Naive B cell (primary cell): ENCODE results near the gene GCLC. TPM values are rescaled to one million over a fixed set of nuclear protein-coding genes. Genes with fewer than 3 reads are reported as not detected.
A peak's percentile ranks its signal among the peaks of the same experiment; 100 is the strongest.

ENCODE experiments used
- ATAC-seq, 2 donors: fragments of 150-1000 bp; cut with Tn5 transposase; 2 replicates each; pipeline ENCODE4 v1.10.0; 2021; ENCODE audit warnings: low read depth in 2 of 2, mild to moderate bottlenecking in 2 of 2, moderate library complexity in 2 of 2
- DNase-seq: peaks from one replicate; pipeline ENCODE4 v3.0.0; 2022
- H3K27ac Mint-ChIP-seq, 6 donors: one replicate each; pipeline ENCODE4 v1.8.0; 2020 to 2022; ENCODE audit warnings: mild to moderate bottlenecking in 6 of 6, mixed read lengths in 6 of 6, moderate library complexity in 5 of 6, inconsistent platforms in 2 of 6
- H3K27me3 Mint-ChIP-seq, 3 donors: one replicate each; pipeline ENCODE4 v1.8.0; 2021 to 2022; ENCODE audit warnings: mixed read lengths in 3 of 3, mild to moderate bottlenecking in 1 of 3
- H3K36me3 Mint-ChIP-seq, 2 donors: one replicate each; pipeline ENCODE4 v1.8.0; 2020 to 2022; ENCODE audit warnings: mixed read lengths in 2 of 2, inconsistent platforms in 1 of 2, mild to moderate bottlenecking in 1 of 2
- H3K4me1 Mint-ChIP-seq, 3 donors: one replicate each; pipeline ENCODE4 v1.8.0; 2020 to 2022; ENCODE audit warnings: mixed read lengths in 3 of 3, inconsistent platforms in 1 of 3, mild to moderate bottlenecking in 1 of 3, moderate library complexity in 1 of 3
- H3K4me3 Mint-ChIP-seq, 8 donors: one replicate each; pipeline ENCODE4 v1.8.0; 2020 to 2022; ENCODE audit warnings: mild to moderate bottlenecking in 8 of 8, mixed read lengths in 8 of 8, moderate library complexity in 8 of 8, inconsistent platforms in 2 of 8
- H3K9me3 Mint-ChIP-seq, 7 donors: one replicate each; pipeline ENCODE4 v1.8.0; 2020 to 2022; ENCODE audit warnings: mixed read lengths in 7 of 7, mild to moderate bottlenecking in 5 of 7, inconsistent platforms in 2 of 7, moderate library complexity in 1 of 7
- polyA plus RNA-seq, 6 donors: library from polyadenylated mRNA; unstranded; fragments of 300-500 nt; fragmentation: Illumina TruSeq; gene quantifications; one replicate each; pipeline ENCODE4 v1.2.3, GENCODE V29; 2021; ENCODE audit warnings: low read depth in 6 of 6

GCLC gene
- 10 to 100 TPM in 1 of 6 donors, 1 to 10 TPM in 5; 2.0 to 11.2 (median 8.6) TPM for polyA plus RNA-seq

DNA sequence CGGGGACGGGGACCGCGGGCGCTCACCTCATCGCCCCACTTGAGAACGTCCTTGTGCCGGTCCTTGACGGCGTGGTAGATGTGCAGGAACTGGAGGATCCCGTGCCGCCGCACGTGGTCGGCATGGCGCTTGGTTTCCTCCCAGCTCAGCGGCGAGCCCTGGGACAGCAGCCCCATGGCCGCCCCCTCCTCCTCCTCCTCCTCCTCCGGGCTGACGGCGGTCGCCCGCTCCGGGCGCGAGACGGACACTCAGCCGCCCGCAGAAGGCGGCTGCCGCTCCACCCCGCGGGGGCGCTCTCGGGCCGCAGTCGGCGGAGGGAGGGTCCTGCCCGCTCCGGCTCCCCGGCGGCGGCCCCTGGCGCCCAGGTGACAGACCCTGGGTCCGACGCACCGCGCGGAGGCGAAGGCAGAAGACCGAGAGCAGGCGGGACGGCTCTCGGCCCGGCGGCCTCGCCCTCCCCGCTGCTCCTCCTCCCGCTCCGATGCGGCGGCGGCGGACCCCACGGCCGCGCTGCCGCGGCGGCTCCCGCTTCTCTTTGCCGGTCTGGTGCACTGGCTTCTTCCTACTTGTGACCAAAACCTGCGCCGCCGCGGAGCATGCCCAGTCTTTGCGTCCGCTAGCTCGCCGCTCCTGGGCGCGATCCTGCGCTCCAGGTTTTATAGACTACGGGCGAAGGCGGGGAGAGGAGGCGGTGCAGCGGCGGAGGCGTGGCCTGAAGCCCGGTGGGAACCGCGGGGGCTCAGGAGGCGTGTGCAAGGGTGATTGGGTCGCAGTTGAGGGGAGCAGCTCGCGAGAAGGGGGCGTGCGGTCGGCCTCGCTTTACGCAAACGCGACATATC lies at the start of gene GCLC:
GCLC (minus strand) TSS at position 632 of the 839 bp plus-strand sequence; CDS start at position 176, 456 bp downstream.
- peak; percentile 87 for DNase-seq
- H3K27me3 Mint-ChIP-seq = no peaks in the 10 kb centered on the region
- H3K27ac Mint-ChIP-seq = peak within 1 kb of the TSS; percentile 88 to 96 (median 94)
- peak within 1 kb of the TSS; percentile 91 to 98 (median 97) for H3K4me3 Mint-ChIP-seq
- H3K36me3 Mint-ChIP-seq = no peaks in the 10 kb centered on the region
- peak; percentile 58 to 61 for ATAC-seq
- no peaks in the 10 kb centered on the region for H3K9me3 Mint-ChIP-seq
- peaks cover 35 to 60% (median 51%) of the 10 kb centered on the region in 3 donors for H3K4me1 Mint-ChIP-seq

DNA sequence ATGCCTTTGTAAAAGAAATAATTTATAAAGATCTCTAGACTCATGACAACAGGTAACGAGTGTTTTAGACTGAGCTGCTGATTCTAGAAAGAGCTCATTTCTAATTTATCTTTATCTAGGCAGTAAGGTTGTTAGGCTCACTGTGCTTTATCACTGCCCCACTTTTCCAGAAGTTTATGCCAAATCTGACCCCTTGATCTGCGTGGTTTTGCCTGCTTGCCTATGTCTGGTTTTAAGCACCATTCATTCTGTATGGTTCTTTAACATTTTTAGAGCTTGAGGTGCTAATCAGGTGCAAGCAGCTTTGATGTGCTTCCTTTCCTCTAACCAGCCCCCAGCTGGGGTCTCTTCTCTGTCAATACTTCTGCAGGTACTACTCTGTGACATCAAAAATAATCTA lies 49.7 kb upstream of the GCLC start:
- peaks cover 0 to 14% (median 0%) of the 10 kb centered on the region in 3 donors for H3K27me3 Mint-ChIP-seq
- H3K4me3 Mint-ChIP-seq = no peak overlapping the region

DNA sequence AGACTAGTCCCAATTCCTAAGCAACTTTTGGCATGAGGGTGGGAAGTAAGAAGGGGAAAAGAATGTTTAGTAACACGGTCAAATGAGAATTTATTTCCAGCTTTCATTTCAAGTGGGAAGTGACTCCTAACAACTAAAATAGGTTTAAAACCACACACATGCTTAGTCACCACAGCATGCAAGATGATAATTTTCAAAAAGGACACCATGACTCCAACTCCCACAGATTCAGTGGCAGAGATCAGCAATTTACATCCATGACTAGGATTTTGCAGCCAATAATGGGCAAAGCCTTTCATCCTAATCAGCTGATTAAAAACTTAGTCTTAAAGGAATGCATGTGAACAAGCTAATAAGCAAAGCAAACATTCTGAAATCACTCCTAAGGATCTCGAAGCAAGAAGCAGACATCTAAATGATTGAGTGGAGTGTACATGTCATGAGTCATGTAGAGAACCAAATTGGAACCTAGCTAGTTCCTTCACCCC lies 48.1 kb upstream of the GCLC start:
- ATAC-seq (no peak), DNase-seq (no peak)
- H3K27me3 Mint-ChIP-seq = peaks cover 0 to 18% (median 10%) of the 10 kb centered on the region in 3 donors
- H3K4me3 Mint-ChIP-seq = no peak overlapping the region
- H3K9me3 Mint-ChIP-seq = peaks cover 0 to 11% (median 0%) of the 10 kb centered on the region in 7 donors
- no peaks in the 10 kb centered on the region for H3K36me3 Mint-ChIP-seq
- no peaks in the 10 kb centered on the region for H3K4me1 Mint-ChIP-seq
- no peak overlapping the region for H3K27ac Mint-ChIP-seq

More for the DNA sequence above, 49.7 kb upstream of the GCLC start:
- Mint-ChIP-seq H3K9me3 (peaks cover 0 to 11% (median 3%) of the 10 kb centered on the region in 7 donors), H3K4me1 (no peaks in the 10 kb centered on the region), H3K36me3 (no peaks in the 10 kb centered on the region), H3K27ac (no peak overlapping the region)
- ATAC-seq (no peak), DNase-seq (no peak)

DNA sequence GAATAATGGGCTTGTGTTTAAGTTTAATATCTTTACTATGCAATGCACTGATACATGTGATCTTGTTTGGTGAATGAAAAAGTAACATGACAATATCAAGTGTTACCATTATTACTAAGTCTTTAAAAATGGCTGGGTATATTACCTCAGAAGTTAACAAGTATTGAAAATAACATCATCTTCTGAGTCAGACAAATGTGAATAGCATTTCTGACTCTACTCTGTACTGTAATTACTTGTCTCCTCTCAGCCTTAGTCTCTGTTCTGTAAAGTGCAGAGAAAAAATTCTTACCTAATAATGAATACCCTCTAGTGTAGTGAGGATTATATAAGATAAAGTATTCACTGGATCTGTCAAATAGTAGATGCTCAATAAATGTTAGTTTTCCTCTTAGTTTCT lies 47.0 kb upstream of the GCLC start:
- DNase-seq = no peak
- Mint-ChIP-seq H3K36me3 (no peaks in the 10 kb centered on the region), H3K9me3 (peaks cover 0 to 4% (median 0%) of the 10 kb centered on the region in 7 donors), H3K27ac (no peak overlapping the region), H3K27me3 (peaks cover 0 to 18% (median 10%) of the 10 kb centered on the region in 3 donors), H3K4me3 (no peak overlapping the region), H3K4me1 (no peaks in the 10 kb centered on the region)
- no peak for ATAC-seq

DNA sequence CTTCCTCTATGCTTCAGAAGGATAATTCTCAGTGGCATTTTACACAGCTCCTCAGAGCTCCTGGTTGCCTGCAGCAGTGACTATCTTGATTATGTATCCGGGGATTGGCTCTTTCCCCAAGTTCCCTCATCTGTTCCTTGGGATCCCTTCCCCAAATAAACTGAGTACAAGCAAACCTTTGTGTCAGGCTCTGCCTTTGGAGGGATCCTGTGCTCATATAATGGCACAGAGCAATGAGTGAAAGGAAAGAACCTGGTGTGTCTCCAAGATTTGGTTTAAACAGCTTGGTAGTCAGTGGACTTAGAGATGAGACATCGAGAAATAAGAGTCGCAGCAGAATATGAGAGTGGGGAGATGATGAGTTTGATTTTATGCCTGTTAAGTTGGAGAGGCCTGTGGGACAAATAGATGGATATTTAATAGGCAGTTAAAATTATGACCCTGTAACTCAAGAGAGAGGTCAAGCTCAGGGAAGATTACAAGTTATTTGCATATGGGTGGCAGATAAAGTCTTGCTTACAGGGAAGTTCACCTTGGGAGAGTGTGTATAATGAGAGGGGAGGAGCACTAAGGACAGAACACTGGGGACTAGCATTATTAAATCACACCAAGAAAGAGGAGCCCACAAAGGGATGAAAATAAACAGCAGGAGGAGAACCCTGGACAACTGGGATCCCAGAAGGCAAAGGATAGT lies 44.1 kb upstream of the GCLC start:
- Mint-ChIP-seq H3K27ac (peak overlapping the region in 1 of 6 donors; percentile 7), H3K36me3 (no peaks in the 10 kb centered on the region), H3K4me3 (no peak overlapping the region), H3K27me3 (peaks cover 0 to 16% (median 10%) of the 10 kb centered on the region in 3 donors), H3K9me3 (no peaks in the 10 kb centered on the region), H3K4me1 (no peaks in the 10 kb centered on the region)
- no peak for ATAC-seq
- DNase-seq = no peak

DNA sequence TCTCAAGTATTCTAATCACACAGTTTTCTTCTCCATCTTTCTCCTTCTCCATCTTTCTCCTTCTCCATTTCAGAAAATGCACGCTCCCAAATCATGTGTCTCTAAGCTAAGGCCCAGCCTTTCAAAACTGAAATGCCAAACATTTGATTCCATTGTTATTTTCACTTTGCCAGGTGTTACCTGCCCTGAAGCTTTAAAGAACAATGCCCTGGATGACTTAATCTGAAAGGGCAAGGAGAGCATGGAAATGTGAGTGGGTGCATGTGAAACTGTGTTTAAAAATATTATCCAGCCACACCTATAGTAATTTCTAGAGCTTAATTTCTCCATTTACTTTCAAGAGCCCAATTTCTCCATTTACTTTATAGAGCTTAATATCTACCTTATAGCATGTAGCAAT lies 42.4 kb upstream of the GCLC start:
- Mint-ChIP-seq H3K4me1 (no peaks in the 10 kb centered on the region), H3K27ac (no peak overlapping the region), H3K9me3 (no peaks in the 10 kb centered on the region), H3K36me3 (no peaks in the 10 kb centered on the region), H3K4me3 (no peak overlapping the region), H3K27me3 (peaks cover 0 to 13% (median 10%) of the 10 kb centered on the region in 3 donors)
- ATAC-seq (no peak), DNase-seq (no peak)

DNA sequence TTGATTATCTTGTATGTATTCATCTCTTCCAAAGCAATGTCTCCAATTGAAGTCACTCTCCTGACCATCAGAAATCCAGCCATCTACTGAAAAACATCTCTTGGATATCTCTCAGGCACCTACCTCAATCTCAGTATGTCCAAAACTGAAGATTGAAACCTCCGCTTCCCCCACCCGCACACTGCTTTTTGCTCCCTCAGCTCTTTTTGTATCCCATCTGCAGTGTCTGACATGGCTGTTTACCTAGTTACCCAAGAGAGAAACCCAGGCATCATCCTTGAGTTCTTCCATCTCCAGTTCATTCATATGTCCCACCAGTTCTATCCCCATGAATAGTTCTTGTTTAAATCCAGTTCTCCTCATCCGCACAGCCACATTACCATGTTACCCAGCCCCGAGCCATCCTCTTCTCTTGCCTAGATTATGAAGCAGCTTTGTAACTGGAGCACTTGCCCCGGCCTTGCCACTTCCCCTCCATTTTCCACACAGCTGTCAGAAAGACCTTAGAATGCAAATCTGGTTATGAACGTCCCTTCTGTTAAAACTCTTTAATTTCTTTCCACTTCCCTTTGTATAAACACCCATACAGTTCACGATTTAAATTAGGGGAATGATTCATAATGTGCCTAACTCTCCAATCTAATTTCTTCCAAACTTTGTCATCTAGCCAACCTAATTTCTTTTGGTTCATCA lies 40.5 kb upstream of the GCLC start:
- H3K4me1 Mint-ChIP-seq = peaks cover 0 to 9% (median 0%) of the 10 kb centered on the region in 3 donors
- H3K9me3 Mint-ChIP-seq = no peaks in the 10 kb centered on the region
- DNase-seq (no peak), ATAC-seq (no peak)
- H3K27ac Mint-ChIP-seq = peak overlapping the region in 1 of 6 donors; percentile 23
- peaks cover 0 to 10% (median 4%) of the 10 kb centered on the region in 3 donors for H3K27me3 Mint-ChIP-seq
- no peak overlapping the region for H3K4me3 Mint-ChIP-seq
- H3K36me3 Mint-ChIP-seq = no peaks in the 10 kb centered on the region

DNA sequence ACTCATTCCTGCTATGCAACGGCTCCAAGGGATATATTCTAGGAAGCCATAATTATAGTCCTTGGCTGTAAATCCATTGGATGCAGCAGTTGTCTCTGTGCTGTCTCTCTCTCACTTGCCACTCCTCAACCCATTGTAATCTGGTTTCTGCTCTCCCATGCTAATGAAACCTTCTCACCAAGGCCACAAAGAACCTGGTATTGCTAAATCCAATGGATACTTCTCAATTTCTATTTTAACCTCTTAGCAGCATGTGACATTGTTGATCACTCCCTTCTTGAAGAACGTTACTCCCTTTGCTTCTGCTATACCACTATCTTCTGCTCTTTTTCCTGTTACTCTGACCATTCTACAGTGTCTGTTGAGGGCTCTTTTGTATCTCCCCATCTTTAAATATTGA lies 39.8 kb upstream of the GCLC start:
- Mint-ChIP-seq H3K36me3 (no peaks in the 10 kb centered on the region), H3K9me3 (no peaks in the 10 kb centered on the region), H3K4me1 (peaks cover 0 to 9% (median 0%) of the 10 kb centered on the region in 3 donors), H3K27me3 (peaks cover 0 to 10% (median 4%) of the 10 kb centered on the region in 3 donors), H3K4me3 (no peak overlapping the region), H3K27ac (peak overlapping the region in 1 of 6 donors; percentile 13)
- no peak for DNase-seq
- no peak for ATAC-seq

DNA sequence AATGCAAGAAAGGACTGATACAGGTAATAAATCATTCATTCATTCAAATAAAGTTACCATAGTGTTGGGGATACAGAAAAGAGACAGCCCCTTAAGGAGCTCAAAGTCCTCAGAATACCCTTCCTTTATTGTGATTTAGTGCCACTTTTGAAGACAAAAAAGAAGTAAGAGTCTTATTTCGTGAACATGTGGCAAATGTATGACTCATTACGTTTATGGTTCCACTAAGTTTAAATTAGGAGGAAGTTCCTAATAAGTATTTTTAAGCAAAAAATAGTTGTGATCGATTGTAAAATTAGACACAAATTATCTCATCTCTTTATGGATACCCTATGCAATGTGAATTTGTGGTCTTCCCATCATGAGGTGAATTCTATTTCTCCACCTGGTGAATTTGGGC lies 38.5 kb upstream of the GCLC start:
- H3K4me1 Mint-ChIP-seq = peaks cover 0 to 9% (median 0%) of the 10 kb centered on the region in 3 donors
- no peaks in the 10 kb centered on the region for H3K27me3 Mint-ChIP-seq
- no peak overlapping the region for H3K4me3 Mint-ChIP-seq
- DNase-seq (no peak), ATAC-seq (no peak)
- H3K36me3 Mint-ChIP-seq = no peaks in the 10 kb centered on the region
- no peaks in the 10 kb centered on the region for H3K9me3 Mint-ChIP-seq
- peak overlapping the region in 1 of 6 donors; percentile 39 for H3K27ac Mint-ChIP-seq

DNA sequence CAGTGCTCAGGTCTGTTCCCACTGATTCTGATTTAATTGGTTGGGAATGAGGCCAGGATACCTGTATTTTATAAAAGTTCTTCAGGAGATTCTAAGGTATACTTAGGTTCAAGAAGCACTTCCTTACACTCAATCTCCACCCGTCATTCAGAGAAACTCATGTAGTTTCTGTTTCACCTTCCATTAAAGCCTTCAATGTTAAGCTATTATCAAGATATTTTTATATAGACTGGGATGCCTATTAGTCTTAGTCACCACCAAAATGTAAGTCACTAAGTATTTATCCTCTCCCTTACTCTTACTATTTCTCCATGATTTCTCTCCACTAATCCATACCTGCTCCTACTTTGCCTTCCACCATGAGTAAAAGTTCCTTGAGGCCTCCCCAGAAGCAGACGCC lies 38.1 kb upstream of the GCLC start:
- Mint-ChIP-seq H3K4me3 (no peak overlapping the region), H3K9me3 (no peaks in the 10 kb centered on the region), H3K36me3 (no peaks in the 10 kb centered on the region), H3K27me3 (no peaks in the 10 kb centered on the region), H3K27ac (peak overlapping the region in 1 of 6 donors; percentile 39), H3K4me1 (peaks cover 0 to 9% (median 0%) of the 10 kb centered on the region in 3 donors)
- no peak for ATAC-seq
- no peak for DNase-seq

DNA sequence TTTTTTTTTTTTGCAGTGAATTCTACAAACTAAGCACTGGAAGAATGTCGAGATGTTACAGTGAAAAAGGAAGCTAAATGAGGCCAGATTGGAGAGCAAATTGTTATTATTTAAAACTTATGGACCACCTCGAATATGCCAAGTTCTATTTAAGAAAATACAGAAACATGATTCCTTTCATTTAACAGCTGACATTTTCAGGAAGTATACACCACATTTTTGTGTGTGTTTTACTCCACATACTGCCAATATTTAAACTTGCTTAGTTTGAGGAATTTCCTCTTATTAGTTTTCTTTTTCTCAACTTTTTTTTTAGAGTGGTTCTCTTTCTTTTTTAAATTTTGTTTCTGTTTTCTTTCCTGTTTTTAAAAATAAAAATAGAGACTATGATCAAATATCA lies 37.0 kb upstream of the GCLC start:
- no peaks in the 10 kb centered on the region for H3K9me3 Mint-ChIP-seq
- no peak overlapping the region for H3K4me3 Mint-ChIP-seq
- ATAC-seq = no peak
- no peak for DNase-seq
- H3K4me1 Mint-ChIP-seq = peaks cover 0 to 9% (median 0%) of the 10 kb centered on the region in 3 donors
- H3K27ac Mint-ChIP-seq = peak overlapping the region in 1 of 6 donors; percentile 72
- H3K27me3 Mint-ChIP-seq = no peaks in the 10 kb centered on the region
- no peaks in the 10 kb centered on the region for H3K36me3 Mint-ChIP-seq

DNA sequence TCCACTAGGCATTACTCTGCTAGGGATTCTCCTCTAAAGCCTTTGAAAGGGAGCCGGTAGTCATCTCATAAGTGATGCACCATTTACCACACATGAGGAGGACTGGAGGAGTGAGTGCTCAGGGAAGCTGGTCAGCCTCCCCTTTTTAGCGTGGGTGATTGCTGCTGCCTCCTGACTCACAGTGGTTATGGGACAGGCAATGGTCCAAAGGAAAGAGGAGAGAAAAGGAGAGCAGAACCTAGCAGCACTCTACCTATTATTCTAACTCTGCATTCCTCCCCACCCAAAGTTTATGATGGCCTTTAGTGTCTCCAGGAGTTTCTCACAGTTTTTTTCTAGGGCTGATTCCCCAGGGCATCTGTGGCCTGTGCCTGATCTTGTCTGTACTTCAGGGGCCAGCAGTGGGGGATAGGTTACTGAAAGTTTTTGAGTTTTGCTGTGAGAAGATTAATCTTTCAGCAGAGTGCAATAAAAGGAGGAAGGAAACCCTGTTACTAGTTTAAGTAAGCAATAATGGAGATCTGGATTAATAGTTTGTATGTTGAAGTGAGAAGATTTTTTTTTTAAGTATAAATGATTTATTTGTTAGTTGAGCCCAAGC lies 36.4 kb upstream of the GCLC start:
- H3K36me3 Mint-ChIP-seq = no peaks in the 10 kb centered on the region
- peaks cover 0 to 9% (median 0%) of the 10 kb centered on the region in 3 donors for H3K4me1 Mint-ChIP-seq
- H3K27me3 Mint-ChIP-seq = no peaks in the 10 kb centered on the region
- ATAC-seq = no peak
- H3K9me3 Mint-ChIP-seq = no peaks in the 10 kb centered on the region
- no peak for DNase-seq
- no peak overlapping the region for H3K4me3 Mint-ChIP-seq
- peak overlapping the region in 1 of 6 donors; percentile 57 for H3K27ac Mint-ChIP-seq

DNA sequence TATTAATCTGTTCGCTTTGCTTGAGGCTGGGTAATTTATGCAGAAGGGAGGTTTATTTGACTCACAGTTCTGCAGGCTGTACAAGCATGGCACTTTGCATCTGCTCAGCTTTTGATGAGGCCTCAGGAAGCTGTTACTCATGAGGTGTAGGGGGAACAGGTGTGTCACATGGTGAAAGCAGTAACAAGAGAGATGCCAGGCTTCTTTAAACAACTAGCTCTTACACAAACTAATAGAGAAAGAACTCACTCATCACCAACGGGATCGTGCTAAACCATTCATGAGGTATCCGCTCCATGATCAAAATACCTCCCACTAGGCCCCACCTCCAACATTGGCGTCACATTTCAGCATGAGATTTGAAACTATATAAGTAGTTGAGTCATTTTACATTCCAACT lies 34.4 kb upstream of the GCLC start:
- Mint-ChIP-seq H3K4me3 (no peak overlapping the region), H3K27ac (no peak overlapping the region), H3K36me3 (no peaks in the 10 kb centered on the region), H3K4me1 (peaks cover 0 to 9% (median 0%) of the 10 kb centered on the region in 3 donors), H3K9me3 (no peaks in the 10 kb centered on the region), H3K27me3 (no peaks in the 10 kb centered on the region)
- DNase-seq (no peak), ATAC-seq (no peak)
